Omental fat pad (tissue), 4 donors: ENCODE measurements around the gene GMDS. TPM values are rescaled to one million over a fixed set of nuclear protein-coding genes. Genes with fewer than 3 reads are reported as not detected.
A peak's percentile ranks its signal among the peaks of the same experiment; 100 is the strongest.

Source experiments
- ATAC-seq: fragments of 150-250 bp; one replicate; pipeline ENCODE4 v1.9.1; 2016; ENCODE audit warnings: mild to moderate bottlenecking, moderate library complexity; ENCODE audit not compliant: low FRiP score
- DNase-seq: peaks from one replicate; pipeline ENCODE4 v3.0.0-alpha.2; 2019; ENCODE audit warnings: low spot score
- total RNA-seq, 4 donors: library from RNA; depleted of rRNA; stranded (reverse); fragments of >200 nt; gene quantifications; one replicate each; pipeline ENCODE4 v1.1.0, GENCODE V29; 2016
- TF ChIP-seq, protein P1 (sequence below), 3 donors: fragments of 450-650 bp; IDR thresholded peaks; one replicate each; pipeline ENCODE4 v1.5.1; 2016 to 2017; ENCODE audit warnings: antibody characterized with exemption in 3 of 3, mild to moderate bottlenecking in 3 of 3, moderate library complexity in 2 of 3

The GMDS gene
- total RNA-seq, 4 donors from 2014 or later = 5.6 to 20.6 (median 10.7) TPM

DNA sequence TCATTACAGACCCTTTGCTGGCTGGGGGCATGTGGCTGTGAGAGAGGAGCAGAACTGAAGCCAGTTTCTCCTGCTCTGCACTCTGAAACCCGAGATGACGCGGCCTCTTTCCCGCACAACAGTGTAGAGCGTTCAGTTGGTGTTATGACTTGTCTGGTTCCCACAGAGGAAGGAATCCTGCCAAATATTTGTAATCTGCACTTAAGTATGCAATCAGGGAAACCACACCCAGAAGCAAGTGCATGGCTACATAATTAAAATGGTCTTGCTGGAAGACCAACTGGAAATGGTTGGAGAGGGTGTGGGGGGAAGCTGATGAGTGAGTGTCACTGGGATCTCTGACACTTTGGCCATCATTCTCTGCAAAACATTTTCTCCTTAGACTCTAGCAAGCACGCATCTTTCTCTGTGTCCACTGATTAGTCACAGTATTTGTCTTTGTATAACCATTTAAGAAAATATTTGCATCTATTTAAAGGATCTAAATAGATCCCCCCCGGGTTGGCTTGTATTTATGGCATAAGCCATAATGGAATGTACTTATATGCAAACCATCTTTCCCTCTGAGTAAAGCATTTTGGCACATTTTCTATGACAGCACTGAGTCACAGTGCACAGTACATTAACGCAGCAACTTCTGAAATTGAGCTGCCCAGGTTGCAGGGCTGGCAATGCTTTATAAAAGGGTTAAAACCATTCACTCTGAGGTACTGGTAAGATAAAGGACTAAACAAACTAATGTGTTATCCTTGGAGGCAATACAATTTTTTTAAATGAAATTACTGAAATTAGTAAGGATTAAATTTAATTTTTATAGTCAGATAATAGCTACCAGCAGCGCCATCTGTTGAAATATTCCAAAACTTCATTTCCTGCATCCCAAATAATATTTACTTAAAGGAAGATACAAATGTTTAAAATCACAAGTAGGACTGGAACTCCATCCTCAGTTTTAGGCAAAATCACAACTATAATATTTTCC lies 559.0 kb downstream of the GMDS start:
- TF ChIP-seq, protein P1, sequence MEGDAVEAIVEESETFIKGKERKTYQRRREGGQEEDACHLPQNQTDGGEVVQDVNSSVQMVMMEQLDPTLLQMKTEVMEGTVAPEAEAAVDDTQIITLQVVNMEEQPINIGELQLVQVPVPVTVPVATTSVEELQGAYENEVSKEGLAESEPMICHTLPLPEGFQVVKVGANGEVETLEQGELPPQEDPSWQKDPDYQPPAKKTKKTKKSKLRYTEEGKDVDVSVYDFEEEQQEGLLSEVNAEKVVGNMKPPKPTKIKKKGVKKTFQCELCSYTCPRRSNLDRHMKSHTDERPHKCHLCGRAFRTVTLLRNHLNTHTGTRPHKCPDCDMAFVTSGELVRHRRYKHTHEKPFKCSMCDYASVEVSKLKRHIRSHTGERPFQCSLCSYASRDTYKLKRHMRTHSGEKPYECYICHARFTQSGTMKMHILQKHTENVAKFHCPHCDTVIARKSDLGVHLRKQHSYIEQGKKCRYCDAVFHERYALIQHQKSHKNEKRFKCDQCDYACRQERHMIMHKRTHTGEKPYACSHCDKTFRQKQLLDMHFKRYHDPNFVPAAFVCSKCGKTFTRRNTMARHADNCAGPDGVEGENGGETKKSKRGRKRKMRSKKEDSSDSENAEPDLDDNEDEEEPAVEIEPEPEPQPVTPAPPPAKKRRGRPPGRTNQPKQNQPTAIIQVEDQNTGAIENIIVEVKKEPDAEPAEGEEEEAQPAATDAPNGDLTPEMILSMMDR (IDR thresholded peaks at IDR 0.05) = no peak
- no peak for DNase-seq
- peak; percentile 89 for ATAC-seq

DNA sequence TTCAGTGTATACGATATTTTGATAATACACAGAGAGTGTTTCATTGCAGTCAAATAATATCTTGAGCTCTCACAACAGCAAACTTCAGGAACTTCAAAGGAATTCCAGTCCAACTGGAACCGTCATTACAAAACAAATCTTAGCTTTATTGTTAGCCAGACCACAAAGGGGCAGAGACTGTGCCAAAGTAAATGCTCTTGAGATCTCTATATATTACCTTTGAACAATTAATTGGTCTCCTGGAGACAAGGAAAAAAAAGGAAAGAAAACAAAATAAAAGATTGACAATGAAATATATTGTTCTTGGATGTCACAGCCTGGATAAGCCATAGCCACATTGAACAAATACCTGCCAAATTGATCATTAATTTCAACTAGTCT lies 565.7 kb downstream of the GMDS start:
- no peak for ATAC-seq

DNA sequence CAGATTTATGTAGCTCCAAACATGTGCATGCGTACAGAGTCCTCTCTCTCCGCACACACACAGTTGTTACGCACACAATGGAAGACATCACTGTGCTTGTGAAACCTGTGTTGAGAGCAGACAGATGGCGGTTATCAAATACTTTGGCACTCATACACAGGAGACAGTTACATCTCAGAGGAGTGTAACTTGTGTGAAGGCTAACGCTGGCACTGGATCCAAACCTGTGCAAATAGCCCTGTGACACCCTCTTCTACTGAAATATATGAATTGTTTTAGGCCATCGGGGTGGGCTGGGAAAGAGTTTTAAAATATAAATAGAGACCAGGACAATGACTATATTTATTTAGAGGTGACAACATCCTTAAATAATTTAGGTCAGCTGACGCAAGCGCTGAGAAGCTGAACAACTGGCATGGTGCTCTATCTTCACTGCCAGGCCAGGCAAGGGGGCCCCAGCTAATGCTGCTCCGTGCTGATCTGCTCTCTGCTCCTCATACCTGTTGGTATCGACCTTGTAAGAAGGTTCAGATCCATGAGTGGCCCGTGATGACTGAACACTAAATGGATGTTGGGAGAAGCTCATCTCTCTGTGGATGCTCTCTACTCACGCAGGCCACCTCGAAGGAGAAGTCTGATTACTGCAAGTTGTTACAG lies 566.2 kb downstream of the GMDS start:
- TF ChIP-seq, protein P1 (IDR thresholded peaks at IDR 0.05) = no peak
- no peak for DNase-seq
- no peak for ATAC-seq

More for the DNA sequence above, 565.7 kb downstream of the GMDS start:
- TF ChIP-seq, protein P1 (IDR thresholded peaks at IDR 0.05) = no peak
- no peak for DNase-seq

DNA sequence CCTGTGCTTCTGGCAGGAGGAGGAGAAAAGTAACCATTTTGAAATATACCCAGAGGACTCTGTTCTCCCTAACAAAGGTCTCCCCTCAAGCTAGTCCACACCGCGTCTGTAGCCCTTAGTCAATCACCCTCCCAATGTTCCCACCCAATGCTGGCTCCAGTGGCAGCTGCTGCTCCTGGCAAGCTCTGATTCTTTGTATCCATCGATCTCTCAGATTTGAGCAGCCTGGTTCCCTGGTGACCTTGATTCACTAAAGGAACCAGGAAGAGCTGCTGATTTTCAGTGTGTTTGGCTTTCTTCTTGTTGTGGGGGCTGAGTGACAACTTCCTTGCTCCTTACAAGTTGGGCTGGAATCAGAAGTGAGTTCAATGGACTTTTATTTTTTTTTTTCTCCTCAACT lies 567.2 kb downstream of the GMDS start:
- ATAC-seq = no peak

DNA sequence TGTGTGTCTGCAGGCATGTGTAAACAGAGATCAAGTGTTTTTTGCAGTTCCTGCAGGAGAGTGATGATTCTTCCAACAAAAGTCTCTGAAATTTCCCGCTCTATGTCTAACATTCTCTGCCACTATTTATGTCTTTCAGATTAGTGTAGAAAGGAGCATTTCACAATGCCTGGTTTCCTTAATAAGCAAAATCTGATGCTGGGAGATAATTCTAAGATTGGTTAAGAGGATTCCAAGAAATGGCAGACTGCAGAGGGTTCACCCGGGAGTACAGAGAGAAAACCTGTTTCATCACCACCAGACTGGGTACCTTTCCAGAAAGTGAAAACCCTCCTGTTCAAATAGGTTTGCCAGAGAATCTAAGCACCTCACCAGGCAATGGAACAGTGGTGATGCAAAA lies 573.0 kb downstream of the GMDS start:
- ATAC-seq = no peak
- TF ChIP-seq, protein P1 (IDR thresholded peaks at IDR 0.05) = no peak
- no peak for DNase-seq

More for the DNA sequence above, 567.2 kb downstream of the GMDS start:
- TF ChIP-seq, protein P1 (IDR thresholded peaks at IDR 0.05) = no peak
- no peak for DNase-seq

DNA sequence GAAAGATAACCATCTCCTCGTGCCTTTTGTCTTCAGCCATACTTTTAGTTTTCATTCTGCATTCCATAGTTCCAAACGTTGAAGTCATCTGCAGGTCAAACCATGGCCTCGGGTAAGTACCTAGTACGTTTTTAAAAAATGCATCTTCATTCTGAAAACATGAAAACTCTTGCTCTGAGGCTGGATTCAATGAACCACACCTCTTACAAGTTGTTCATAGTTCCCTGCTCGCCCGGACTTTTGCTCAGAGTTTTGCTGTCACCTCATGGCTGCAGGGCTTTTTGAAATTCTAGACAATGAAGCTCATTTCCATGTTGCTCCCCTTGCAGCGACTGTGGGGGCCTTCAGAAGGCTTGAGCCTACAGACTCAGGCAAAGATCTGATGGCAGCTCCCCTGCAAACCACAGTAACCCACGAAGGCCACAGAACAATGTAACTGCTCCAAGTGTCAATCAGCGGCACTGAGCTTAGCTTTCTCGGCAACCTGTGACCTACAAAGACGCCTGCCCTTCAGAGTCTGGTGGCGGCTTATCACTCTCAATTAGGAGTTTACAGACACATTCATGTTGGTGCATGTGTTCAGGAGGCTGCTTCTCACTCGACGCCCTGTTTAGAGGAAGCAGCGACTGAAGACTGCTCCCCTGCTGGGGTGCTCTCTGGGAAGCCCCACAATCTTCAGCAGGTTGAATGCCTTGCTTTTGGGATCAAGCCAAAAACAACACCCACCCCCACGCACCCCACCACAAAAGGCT lies 574.5 kb downstream of the GMDS start:
- ATAC-seq (no peak), DNase-seq (no peak)
- TF ChIP-seq, protein P1 (IDR thresholded peaks at IDR 0.05) = no peak
